Limb (tissue), 2 donors: ENCODE results near the gene PPIP5K2.

Experiments
- DNase-seq, 2 donors: peaks; one replicate each; pipeline ENCODE4 v3.0.0-alpha.2; 2016; ENCODE audit errors: extremely low spot score in 2 of 2

PPIP5K2 gene

DNA sequence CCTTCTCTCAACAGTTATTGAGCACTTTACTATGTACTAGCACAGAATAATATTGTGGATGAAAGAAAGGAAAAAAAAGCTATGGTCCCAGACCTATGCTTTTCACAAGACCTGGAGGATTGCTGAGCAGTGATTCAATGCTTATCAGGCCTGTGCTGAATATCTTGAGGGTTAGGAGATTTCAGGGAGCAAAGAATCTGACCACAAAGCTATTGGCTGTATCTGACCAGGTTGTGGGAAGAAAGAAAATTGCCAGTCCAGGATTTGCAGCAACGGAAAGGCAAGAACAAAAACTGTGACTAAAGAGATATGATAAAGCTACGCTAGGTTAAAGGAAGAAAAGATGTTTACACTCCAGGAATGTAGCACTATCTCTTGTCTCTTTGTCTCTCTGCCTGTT lies 123.6 kb downstream of the PPIP5K2 start:
- no peak for DNase-seq

DNA sequence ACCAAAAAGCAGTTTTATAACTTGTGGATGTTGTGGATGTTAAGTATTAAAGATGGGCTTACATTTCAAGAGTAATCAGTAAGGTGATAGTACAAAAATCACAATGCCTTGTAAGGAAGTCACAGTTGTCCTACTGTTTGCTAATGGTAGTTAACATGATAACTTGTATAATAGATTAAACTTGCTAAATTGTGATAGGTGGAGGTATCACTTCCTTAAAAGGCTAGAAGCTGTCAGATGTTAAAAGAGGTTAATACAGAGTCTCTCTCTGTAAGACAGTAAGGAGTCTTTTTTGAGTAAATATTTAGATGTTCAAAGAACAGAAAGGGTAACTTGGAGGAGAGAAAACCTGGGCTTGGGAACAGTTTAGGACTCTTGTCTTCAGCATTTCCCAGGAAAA lies 124.3 kb downstream of the PPIP5K2 start:
- no peak for DNase-seq

DNA sequence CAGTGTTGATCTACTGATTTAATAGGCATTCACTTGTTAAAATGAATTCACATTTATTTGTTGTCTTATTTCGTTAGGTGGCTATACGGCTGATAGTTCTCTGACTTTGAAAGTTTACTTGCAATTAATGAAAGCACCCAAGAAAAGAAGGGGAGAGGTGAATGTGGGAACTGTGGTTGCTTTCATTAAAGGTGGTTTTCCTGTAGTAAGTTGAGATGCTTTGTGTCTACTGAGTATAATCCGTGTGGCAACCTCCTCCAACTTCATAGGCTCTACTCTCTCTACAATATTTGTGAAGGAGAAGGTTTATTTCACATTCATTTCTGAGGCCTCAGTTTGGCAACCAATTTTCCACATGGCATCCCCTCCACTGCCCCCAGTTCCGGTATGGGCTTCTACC lies 125.7 kb downstream of the PPIP5K2 start:
- no peak for DNase-seq

DNA sequence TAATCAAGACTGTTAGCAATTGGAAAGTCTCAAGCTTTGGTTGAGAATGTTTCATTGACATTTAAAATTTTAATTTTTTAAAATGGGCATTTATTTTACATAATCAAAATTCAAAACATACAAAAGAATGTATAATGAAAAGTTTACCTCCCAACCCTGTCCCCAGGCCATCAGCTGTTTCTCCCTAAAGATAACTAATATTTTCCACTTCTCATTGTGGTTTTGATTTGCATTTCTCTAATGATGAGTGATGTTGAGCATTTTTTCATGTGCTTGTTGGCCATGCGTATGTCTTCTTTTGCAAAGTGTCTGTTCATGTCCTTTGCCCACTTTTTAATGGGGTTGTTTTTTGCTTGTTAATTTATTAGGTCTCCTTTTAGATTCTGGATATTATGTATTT lies 127.0 kb downstream of the PPIP5K2 start:
- no peak for DNase-seq

DNA sequence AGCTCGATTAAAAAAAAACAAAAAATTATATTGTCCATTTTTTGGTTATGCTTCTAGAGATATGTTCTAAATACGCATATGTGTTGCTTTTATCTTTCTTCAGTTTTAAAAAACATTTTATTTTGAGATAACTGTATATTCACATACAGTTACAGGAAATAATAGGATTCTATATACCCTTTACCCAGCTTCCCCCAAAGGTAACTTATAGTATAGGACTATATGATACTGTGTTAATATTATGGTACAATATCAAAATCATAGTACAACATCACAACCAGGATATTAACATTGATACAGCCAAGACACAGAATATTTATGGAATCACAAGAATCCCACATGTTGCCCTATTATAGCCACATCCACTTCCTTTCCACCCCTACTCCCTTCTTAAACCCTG lies 129.0 kb downstream of the PPIP5K2 start:
- DNase-seq = no peak

DNA sequence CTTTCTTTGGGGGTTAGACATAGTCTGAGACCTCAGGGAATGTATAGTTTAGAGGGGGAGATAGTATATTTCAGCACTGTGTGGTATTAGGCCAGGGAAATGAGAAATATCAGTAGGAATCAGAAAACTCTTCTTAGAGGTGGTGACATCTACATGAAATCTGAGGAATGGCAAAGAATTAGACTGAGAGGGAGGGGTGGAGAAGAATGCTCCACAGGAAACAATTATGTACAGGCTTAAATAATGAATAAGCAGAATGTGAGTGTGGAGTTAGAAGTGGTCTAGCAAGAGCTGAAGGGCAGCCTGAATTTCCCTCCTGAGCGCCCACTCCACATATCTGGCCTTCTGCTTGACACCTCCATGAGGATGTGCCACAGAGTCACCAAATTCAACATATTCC lies 134.8 kb downstream of the PPIP5K2 start:
- no peak for DNase-seq

DNA sequence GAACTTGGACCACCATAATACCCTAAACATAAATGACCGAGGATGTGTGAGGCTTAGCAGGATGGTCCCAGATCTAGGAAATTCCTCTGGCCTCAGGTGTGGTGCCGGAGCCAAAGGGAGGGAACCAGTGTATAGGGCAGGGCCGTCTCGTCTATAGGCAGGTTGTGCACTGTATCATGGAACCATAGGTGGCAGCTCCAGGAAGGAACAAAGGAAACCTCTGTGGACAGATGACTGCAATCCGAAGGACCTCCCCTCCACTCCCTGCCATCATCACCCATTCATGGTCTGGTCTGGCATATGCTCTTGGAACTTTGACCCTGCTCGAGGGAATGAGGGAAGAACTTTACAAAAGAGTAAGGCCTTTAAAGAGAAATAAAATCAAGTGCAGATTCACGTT lies 135.6 kb downstream of the PPIP5K2 start:
- no peak for DNase-seq

DNA sequence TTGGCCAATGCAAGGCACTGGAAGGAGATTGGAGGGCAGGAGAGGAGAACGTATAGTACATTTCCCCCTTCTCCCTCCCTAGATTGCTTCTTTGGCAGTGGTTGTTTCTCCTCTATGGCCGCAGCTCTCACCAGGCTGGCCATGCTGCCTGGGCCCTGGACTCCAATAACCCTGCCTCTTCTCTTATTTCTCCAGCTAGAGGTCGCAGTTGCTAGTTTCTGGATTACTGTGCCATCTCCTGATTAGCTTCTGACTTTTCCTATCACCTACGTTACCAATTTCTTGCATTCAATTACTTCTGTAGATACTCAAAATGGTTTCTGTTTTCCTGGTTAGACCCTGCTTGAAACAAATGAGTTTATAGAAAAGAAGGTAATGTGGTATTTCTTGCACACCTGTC lies 136.1 kb downstream of the PPIP5K2 start:
- DNase-seq = no peak

DNA sequence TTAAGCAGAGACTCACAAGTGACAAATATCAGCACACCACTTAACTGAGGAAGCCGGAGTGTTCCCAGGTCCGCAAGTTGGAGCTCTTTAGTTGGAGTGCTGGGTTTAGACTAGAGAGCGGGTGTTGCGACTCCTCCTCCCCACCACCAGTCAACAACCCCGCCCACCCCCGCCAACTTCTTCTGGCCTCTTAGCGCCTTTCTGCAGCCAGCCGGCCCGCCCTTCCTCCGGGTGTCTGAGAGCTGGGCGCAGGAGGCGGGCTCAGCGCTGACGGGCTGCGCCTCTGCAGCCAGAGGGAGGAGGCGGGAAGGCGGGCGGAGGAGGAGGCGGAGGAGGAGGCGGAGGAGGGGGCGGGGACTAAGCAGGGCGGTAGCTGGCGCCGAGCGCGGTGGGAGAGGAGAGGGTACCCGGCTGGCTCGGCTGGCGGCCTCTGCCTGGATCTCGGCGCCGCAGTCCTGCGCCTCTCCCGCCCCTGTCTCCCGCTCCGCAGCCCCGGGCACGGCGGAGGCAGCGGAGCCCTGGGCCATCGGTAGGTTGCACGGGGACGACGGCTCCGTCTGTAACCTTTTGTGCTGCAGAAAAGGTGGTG lies 138.4 kb downstream of the PPIP5K2 start, which contains the start of gene MACIR:
Gene MACIR (plus strand): TSS at position 396 of the 589 bp plus-strand sequence. CDS start 17,157 bp downstream, outside the sequence.
- DNase-seq = peak; percentile 96

DNA sequence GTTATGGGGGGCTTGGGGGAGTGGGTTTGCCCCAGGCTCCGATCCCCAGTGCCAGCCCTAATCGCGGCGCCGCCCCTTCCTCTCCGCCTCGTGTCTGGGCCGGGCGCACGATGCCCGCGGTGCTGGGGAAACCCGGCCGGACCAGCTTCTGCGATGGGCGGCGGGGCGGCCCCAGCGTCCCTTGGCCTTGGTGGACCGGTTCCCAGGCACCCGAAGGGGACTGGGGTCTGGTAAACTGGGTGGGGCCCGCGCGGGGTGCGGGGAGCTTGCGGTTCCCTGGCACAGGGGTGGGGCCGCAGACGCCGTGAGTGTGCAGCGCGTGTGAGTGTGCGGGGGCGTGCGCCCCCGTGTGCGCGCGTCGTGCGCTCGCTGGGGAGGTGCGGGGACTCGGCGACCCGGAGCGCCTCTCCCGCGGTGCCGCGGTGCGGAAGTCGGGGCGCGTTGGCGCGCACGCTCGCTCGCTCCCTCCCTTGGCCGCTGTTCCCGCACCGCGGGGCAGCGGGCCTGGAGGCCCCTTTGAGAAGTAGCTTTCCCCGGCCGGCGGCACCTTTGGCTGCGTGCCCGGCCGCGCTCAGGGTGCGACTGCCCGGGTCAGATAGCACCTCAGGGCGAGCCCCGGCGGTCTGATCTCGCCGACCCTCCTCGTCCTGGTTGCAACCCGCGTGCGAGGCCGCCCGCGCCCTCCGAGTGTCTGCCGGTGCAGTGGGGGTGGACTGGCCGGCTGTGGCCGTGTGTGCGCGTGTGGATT lies 139.0 kb downstream of the PPIP5K2 start:
- peak; percentile 58 to 79 for DNase-seq

DNA sequence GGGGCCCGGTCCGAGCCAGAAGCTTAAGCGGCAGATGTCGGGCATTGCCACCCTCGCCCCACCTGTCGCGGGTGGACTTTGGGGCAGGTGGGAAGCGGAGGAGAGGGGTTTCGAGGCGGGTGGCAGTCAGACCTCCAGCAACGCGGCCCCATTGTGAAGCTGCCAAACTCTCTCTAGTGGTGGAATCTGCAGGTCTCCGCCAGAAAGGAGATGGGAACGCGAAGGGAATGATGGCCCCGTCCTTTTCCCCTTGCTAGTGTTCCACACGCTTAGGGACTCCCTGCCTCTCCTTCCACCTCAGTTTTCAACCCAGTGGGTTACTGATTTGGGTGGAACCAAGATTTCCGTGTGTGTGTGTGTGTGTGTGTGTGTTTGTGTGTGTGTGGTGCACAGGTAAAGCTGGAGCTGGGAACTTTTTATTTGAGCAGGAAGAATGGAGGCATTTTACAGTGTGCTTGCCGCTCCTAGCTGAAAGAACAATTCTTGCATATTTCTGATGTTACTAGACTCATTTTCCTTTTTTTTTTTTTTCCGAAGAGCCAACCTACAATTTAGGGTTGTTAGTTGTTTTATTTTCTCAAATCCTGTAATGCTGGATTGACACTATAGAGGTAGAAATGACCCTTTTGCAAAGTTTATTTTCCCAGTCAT lies 139.7 kb downstream of the PPIP5K2 start:
- no peak for DNase-seq

DNA sequence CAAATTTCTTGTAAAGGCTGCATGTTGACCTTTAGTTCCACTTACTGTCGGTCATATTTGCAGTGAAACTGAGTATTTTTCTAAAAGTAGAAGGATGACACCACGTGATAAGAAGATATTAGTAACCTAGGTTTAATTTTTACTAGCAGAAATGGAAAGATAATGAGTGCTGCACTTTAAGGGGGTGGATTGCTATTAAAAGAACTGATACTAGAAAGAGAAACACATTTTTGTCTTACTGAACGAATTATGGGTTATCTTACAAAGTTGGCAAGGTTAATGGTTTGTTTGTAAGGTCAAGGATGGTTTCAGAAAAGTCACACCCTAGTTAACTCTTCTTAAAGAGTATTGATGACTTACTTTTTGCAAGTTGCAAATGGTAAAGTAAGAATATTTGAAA lies 140.8 kb downstream of the PPIP5K2 start:
- DNase-seq = no peak
